C1 segment of cervical spinal cord (tissue), 14 donors: Measurements from ENCODE around the gene DEPDC4.
"Not testable (repeated sequence)": the region's sequence is repeated elsewhere in the genome, so short reads cannot be mapped to it uniquely, and the experiment has no call there.

Experiments used
- DNase-seq, 14 donors: peaks; one replicate each; lab custom pipeline; 2025; lab: John Stamatoyannopoulos, UW

The DEPDC4 gene

DNA sequence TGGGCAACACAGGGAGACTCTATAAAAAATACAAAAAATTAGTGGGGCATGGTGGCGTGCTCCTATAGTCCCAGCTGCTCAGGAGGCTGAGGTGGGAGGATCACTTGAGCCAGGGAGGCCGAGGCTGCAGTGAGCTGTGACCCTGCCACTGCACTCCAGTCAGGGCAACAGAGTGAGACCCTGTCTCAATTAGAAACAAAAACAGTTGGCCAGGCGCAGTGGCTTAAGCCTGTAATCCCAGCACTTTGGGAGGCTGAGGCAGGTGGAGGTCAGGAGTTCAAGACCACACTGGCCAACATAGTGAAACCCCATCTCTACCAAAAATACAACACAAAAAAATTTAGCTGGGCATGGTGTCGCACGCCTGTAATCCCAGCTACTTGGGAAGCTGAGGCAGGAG lies 1.8 kb downstream of the DEPDC4 start:
- DNase-seq, result not testable (repeated sequence)

DNA sequence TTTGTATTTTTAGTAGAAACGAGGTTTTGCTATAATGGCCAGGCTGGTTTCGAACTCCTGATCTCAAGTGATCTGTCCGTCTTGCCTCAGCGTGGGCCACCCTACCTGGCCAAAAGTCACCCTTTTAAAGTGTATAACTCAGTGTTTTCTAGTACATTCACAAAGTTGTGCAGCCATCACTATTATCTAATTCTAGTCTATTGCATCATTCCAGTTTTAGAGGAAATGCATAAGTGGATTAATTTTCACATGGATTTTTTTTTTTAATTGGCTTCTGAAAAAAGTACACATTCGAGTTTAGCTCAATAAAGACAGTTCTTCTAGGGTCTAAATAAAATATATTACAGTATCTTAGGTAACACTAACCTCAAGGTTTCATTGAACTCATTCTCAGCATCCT lies 3.7 kb downstream of the DEPDC4 start:
- DNase-seq, result no peak

DNA sequence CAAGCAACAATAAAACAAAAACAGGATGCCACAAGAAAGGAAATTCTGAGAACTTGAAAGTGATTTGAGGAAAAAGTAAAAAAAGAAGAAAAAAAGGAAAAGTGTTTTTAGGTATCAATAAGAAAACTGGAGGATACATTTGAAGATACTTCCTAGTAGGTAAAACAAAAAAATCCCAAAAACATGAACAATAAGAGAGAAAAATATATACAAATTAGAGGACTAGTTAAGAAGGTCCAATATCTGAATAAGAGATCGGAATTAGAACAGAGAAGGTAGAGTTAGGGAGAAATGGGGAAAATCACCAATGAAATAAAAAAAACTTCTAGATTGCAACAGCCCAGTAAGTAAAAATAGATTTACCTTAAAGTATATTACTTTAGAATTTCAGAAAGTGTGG lies 8.8 kb downstream of the DEPDC4 start:
- no peak for DNase-seq

DNA sequence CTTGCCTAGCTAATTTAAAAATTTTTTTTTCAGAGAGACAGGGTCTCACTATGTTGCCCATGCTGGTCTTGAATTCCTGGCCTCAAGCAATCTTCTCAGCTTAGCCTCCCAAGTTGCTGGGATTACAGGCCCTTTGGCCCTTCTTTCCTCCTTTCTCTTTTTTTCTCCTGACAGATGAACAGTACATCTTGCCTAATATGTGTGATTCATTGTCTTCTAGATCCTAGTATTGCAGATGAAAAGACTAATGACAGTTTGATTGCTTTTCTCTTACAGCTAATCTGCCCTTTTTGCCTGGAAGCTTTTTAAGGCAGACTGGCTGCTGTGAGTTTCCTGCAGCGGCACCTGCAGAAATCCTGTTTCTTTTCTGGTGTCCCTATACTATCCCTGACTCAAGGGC lies 12.0 kb downstream of the DEPDC4 start:
- DNase-seq, result no peak

DNA sequence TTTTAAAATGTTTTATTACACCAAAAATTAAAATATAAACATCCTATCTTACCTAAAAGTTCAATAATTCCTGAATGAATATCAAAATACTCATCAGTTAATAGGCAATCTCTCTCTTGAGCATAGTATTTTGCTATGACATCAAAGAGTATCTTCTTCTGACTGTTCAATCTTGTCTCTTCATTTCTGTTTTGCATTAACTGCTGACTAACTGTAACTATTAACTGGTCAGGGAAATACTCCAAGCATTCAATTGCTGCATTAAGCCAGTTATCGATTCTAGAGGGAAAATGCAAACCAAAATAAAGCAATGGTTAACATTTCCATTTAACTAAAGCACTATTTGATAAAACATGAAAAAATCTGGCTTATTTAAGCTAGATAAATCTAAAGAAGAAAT lies 13.4 kb downstream of the DEPDC4 start:
- no peak for DNase-seq

DNA sequence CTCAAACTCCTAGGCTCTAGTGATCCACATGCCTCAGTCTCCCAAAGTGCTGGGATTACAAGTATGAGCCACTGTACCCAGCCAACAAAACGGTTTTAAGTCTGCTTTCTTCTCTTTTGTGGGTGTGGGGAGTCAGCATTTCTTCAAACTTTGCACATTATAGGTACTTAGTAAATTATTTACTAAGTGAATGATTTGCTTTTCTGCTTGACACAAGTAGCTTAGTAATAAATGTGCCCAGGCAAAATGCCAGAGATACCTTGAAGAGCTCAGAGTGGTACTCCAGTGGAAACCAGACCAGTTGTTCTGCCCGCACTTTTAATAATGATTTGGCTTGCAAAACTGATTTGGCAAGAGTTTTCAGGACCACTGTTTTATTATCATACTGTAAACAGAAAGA lies 15.0 kb downstream of the DEPDC4 start:
- DNase-seq, result no peak

DNA sequence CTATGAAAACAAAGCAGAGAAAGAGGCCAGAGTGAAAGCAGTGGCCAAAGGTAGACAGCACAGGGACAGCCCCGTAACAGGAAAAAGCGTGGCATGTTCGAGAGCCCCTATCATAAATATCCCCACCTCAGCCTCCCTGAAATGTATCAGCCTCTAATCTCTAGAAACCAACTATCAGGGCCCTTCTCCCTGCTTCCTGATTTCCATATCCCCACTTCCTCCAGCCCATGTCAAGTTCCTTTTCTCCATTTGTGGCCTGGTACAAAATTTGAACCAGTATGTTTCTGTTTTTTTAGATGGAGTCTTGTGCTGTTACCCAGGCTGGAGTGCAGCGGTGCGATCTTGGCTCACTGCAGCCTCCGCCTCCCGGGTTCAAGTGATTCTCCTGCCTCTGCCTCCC lies 16.9 kb downstream of the DEPDC4 start:
- no peak for DNase-seq

DNA sequence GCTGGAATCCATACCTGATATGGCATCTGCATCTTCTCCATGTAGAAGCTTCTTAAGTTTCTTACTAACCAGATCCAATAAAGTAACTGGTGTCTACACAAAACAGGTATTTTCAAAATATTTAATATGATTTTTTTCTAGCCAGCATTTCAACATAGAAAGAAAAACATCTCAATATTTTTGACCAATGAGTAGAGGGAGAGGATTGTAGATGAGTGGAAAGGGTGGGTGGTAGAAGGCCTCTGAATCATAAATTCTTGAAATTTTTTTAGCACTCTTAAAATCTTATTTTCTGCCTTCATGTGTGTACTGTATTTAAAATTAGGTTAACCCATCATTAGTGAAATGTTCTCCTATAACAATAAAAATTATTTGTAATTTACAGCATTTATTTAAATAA lies 18.0 kb downstream of the DEPDC4 start:
- DNase-seq, result no peak

DNA sequence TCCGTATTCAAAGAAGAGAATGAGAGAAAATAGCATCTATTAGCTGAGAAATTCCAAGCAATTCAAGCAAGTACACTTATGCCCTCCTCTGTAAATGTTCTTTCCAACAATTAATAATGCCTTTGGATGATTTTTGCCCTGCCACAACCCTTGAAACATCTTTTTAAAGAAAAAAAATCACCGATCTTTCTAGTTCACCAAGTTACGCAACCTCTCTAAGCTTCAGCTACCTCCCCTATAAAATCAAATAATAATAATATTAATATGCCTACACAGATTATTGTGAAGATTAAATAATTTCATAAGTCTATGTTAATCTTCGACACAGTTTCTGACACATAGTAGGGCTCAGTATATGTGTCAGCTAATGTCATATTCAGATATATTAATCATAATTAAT lies 19.1 kb downstream of the DEPDC4 start:
- DNase-seq, result no peak

DNA sequence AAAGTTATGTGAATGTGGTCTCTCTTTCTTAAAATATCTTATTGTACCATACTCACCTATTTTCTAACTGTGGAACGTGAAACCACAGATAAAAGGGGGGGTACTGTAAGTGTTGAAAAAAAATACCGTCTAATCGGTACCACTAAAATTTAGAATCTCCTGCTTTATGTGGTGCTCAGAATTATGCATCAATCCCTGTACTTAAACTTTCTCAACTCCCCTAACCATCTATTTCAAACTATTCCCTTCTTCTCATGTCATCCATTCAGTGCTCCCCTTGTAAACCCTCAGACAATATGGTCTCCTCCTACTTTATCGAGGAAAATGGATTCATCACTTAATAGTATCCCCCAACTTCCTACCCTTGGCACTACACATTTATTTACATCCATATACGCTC lies 23.7 kb downstream of the DEPDC4 start:
- no peak for DNase-seq

DNA sequence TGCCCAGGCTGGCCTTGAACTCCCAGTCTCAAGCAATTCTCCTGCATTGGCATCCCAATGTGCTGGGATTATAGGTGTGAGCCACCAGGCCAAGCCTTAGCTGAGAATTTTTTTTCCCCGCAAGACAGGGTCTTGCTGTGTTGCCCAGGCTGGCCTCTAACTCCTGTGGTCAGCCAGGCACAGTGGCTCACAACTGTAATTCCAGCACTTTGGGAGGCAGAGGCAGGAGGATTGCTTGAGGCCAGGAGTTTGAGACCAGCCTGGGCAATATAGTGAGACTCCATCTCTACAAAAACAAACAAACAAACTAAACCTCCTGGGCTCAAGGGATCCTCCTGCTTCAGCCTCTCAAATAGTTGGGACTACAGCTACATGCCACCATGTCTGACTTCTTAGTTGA lies 27.3 kb downstream of the DEPDC4 start:
- no peak for DNase-seq

DNA sequence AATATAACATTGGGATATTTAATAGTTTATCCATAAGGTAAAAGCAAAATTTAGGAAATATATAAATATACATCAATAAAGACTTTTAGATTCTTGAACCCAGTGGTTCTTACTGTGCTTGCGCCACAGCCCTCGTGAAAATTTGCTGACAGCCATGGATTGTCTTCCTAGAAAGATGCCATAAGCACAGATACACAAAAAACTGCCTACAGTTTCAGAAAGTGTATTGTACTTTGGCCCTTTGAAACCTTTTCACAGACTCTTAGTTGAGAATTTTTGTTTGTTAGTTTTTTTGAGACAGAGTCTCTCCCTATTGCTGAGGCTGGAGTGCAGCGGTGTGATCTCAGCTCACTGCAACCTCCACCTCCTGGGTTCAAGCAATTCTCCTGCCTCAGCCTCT lies 28.1 kb downstream of the DEPDC4 start:
- no peak for DNase-seq

DNA sequence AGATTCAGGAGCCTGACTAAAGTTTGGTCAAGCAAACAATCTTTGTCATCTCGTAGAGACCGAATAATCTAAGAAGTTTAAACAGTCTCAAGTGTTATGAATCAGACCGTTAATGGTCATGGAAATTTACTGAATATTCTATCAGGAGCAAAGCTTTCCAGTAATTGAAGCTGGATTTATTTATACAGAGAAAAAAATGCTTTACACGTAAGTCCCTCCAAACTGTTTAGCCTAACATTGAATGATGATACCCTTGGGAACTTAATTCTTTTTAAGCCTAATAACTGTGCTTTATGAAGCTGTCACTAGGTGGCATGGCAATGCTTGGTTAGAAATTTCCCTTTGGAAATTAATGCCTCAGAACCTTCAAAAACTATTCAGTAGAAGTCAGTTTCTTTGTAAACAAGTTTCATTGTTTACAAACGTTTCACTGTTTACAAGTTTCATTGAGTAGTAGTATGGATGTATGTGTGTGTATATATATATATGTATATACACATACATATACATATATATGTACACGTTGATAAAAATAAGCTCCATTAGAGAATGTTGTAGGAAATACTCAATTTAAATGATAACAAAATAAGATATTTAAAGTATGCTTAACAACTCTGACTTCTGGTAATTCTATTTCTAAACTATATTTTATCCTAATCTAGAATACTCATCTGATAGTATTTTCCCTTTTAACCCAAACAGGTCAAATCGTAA lies 32.1 kb downstream of the DEPDC4 start:
- DNase-seq, result no peak

DNA sequence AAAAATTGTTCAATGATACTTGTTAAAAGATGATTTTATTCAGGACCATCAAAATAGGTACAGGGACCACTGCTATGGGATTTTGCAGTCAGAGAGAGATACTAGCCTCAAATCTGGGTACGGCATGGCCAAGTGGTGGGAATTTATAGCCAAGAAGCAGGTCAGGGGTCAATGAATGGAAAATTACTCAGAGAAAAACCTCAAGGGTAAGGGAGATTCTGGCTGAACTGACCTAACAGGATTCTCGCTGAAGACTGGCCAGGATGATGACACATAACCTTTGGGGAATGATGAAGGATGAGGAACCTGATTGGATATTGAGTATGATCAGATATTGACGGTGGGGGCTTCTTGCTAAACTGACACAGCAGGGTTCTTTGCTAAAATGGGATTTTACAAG lies 32.7 kb downstream of the DEPDC4 start:
- DNase-seq, result no peak

DNA sequence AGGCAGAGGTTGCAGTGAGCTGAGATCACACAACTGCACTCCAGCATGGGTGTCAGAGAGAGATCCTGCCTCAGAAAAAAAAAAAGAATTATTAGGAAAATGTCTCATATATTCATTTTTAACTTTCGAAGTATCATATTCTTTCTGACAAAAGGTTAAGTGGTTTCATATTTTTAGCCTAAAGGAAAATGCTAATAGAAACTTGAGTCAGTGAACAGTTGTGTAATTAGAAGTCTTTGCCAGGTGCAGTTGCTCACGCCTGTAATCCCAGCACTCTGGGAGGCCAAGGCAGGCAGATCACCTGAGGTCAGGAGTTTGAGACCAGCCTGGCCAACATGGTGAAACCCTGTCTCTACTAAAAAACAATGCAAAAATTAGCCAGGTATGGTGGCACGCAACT lies 35.0 kb downstream of the DEPDC4 start:
- DNase-seq, result not testable (repeated sequence)

DNA sequence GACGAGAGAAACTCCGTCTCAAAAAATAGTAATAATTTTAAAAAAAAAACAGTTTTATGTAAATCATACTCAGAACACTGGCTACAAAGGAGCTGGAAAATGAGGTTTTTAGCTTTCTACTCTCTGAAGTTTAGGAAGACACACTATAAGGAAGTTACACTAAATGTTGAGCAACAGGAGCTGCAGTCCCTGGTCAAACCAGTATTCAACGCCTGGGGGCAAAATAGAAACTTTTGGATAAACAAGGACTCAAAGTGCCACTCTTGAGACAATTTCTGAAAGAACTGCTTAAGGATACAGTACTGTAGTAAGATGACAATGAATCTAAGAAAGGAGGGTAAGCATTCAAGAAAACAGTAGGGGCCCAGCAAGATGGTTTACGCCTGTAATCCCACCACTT lies 37.0 kb downstream of the DEPDC4 start:
- DNase-seq, result no peak

DNA sequence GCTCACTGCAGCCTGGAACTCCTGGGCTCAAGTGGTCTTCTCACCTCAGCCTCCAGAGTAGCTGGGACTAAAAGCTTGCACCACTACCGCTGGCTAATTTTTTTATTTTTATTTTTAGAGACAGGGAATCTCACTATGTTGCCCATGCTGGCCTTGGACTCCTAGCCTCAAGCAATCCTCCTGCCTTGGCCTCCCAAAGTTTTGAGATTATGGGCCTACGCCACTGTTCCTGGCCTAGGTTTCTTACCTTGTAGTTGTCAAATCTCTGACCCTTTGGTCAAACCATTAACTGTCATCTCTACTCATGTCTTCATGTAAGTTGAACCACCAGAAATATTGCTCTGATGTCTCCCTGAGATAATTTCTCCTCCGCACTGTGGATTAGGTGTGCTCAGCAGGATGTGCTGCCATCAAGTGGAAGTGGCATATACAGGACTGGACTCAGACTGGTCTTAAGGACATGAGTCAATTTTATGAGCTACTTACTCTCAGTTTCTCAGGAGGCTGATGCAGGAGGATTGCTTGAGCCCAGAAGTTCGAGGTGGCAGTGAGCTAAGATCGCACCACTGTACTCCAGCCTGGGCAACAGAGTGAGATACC lies 37.7 kb downstream of the DEPDC4 start:
- DNase-seq, result no peak

DNA sequence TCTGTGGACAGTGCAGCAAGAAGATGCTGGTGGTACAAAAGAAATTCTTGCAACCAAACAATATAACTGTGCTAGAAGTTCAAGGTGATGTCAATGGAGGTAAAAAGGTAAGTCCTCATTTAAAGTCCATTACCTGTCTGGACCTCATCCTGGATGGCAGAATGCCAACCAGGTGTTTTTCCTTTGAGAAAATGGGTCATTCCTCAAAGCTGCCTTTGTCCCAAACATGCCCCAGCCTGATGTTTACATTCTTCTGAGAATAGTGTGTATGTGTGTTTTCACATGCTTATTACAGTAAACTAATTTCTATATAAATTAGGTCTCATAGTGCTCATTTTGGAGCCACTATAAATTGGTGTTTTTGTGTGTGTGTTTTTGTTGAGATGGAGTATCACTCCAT lies 41.4 kb downstream of the DEPDC4 start:
- DNase-seq, result no peak

DNA sequence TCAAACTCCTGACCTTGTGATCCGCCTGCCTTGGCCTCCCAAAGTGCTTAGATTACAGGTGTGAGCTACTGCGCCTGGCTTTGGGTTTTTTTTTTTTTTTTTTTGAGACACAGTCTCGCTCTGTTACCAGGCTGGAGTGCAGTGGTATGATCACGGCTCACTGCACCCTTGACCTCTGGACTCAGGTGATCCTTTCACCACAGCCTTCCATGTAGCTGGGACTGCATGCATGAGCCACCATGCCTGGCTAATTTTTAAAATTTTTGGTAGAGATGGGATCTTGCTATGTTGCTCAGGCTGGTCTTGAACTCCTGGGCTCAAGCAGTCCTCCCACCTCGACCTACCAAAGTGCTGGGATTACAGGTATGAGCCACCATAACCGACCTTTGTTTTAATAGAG lies 44.7 kb downstream of the DEPDC4 start:
- not testable (repeated sequence) for DNase-seq

DNA sequence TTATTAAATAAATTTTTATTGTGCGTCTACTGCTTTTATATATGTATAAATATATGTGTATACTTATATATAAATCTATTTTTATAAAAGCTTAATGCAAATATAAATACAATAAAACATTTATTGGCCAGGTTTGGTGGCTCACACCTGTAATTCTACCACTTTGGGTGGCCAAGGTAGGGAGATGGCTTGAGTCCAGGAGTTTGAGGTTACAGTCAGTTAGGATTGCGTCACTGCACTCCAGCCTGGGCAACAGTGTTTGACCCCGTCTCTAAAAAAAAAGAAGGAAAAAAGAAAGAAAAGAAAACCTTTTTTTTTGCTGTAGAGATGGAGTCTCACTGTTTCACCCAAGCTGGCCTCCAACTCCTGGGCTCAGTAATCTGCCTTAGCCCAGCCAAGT lies 45.4 kb downstream of the DEPDC4 start:
- DNase-seq, result no peak

DNA sequence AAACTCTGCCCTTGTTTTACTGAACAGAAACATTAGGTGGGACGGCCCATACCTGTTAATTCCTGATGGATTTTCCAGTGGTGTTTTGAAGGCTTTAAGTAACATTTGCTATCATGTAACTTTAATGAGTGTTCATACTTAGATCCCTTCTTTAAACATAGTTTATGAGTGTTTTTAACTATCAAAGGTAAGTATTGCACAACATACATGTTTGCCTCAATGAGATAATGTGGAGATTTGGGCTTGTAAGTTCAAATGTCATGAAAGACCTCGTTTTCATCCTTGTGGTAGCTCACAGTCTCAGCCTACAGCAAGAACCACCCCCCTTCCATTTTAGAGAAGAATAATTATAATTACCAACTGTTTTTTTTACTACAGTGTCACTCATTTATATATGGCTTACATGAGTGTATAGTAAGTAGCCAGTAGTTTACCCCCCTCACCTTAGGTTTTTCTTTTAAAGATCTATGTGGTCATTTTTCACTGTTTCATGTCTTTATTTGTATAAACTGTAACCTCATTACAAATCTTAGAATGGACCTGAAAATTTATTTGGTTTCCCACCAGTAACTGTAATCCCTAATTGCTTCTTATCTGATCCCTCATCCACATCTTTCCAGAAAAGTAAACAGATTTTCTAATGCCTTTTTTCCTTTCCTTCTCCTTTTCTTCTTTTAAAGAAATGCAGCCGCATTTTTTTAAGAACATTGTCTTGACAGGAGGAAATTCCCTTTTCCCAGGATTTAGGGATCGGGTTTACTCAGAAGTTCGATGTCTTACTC lies 47.4 kb downstream of the DEPDC4 start:
- DNase-seq, result no peak

DNA sequence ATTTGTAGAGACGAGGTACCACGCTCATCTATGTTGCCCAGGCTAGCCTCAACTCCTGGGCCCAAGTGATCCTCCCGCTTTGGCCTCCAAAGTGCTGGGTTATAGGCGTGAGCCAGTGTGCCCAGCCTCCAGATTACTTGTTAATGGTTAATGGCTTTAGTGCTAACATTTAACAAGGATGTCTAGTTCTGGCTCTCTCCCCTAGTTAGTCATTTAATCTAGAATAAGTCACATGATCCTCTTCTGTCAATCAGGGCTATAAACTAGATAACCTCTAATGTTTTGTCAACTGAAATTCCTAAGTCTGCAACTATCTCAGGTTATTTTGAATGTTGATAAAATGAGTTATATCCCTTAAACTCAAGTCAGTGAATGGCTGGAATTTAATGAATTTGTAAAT lies 50.5 kb downstream of the DEPDC4 start:
- no peak for DNase-seq

DNA sequence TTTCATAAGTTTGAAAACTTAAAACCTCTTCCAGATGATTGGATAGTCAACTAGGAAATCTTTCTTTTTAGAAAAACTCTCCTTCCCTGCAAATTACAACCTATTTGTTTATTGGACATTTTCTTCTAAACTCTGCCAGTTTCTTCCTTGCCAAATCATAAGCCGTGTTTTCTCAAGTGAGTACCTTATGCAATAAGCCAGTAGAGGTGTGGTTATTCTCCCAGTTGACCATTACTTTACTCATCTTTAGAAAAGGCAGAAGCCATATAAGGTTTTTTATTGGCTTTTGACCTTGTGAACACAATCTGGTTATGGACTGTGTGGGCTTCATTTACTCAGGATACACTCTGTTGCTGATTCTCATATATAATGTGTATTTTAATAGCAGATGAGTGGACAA lies 51.7 kb downstream of the DEPDC4 start:
- DNase-seq, result no peak
